OCI-LY7 (cell line): Measurements from ENCODE around the gene ATP6V0C. TPM values are rescaled to one million over a fixed set of nuclear protein-coding genes. Genes with fewer than 3 reads are reported as not detected.
A peak's percentile ranks its signal among the peaks of the same experiment; 100 is the strongest.
"Not testable (repeated sequence)": the region's sequence is repeated elsewhere in the genome, so short reads cannot be mapped to it uniquely, and the experiment has no call there.

Experiments
- BruUV-seq: library from RNA; stranded (reverse); fragments of 400-500 nt; replicated peaks from 2 replicates; lab custom pipeline; 2021; lab: Mats Ljungman, UMichigan
- CTCF ChIA-PET: fragments of 300-600 bp; sonication (Branson Sonifier 250); formaldehyde crosslinking; loops from one replicate; lab custom pipeline; 2022; ENCODE audit warnings: antibody characterized with exemption; ENCODE audit not compliant: unreplicated experiment; lab: Charles Lee
- POLR2A ChIA-PET: fragments of 300-600 bp; sonication (Branson Sonifier 250); formaldehyde crosslinking; loops from one replicate; lab custom pipeline; 2022; ENCODE audit warnings: antibody characterized with exemption; lab: Charles Lee
- DNase-seq: peaks from one replicate; pipeline ENCODE4 v3.0.0-alpha.2; 2015; ENCODE audit warnings: low spot score
- H2AFZ ChIP-seq: fragments of 200-600 bp; sonication (generic), shearing (Covaris generic); 2 replicates; pipeline ENCODE4 v1.6.1; 2014; ENCODE audit warnings: mild to moderate bottlenecking, antibody characterized with exemption, low read length, moderate library complexity
- H3K27ac ChIP-seq: fragments of 200-600 bp; sonication (generic); 2 replicates; pipeline ENCODE4 v1.5.1; 2014; ENCODE audit warnings: mixed run types, low read depth, mild to moderate bottlenecking, moderate library complexity, low read length, inconsistent platforms; ENCODE audit not compliant: poor library complexity, severe bottlenecking
- H3K36me3 ChIP-seq: fragments of 200-600 bp; sonication (generic); 2 replicates; pipeline ENCODE4 v1.6.1; 2014; ENCODE audit warnings: mild to moderate bottlenecking, antibody characterized with exemption, low read length, moderate library complexity, mixed read lengths; ENCODE audit not compliant: insufficient read depth
- H3K4me1 ChIP-seq: fragments of 200-600 bp; sonication (generic); 2 replicates; pipeline ENCODE4 v1.5.1; 2014; ENCODE audit warnings: mild to moderate bottlenecking, low read length; ENCODE audit not compliant: insufficient read depth, poor library complexity, severe bottlenecking
- H3K4me2 ChIP-seq: fragments of 200-600 bp; sonication (generic); 2 replicates; pipeline ENCODE4 v1.6.1; 2014; ENCODE audit warnings: mild to moderate bottlenecking, low read length
- H3K4me3 ChIP-seq: fragments of 200-600 bp; sonication (generic); 2 replicates; pipeline ENCODE4 v1.5.1; 2014; ENCODE audit warnings: mild to moderate bottlenecking, low read depth, low read length; ENCODE audit not compliant: poor library complexity, severe bottlenecking
- H3K79me2 ChIP-seq: fragments of 200-600 bp; sonication (generic); 2 replicates; pipeline ENCODE4 v1.6.1; 2016; ENCODE audit warnings: low read depth, mild to moderate bottlenecking, low read length, moderate library complexity, mixed read lengths; ENCODE audit not compliant: insufficient read depth
- H3K9me2 ChIP-seq: fragments of 200-600 bp; sonication (generic); 2 replicates; pipeline ENCODE4 v1.6.1; 2016; ENCODE audit warnings: mild to moderate bottlenecking, low read length, mixed read lengths; ENCODE audit not compliant: insufficient read depth
- H3K9me3 ChIP-seq: fragments of 200-600 bp; sonication (generic); 2 replicates; pipeline ENCODE4 v1.6.1; 2014; ENCODE audit warnings: mild to moderate bottlenecking, mixed run types, low read length, mixed read lengths
- H4K20me1 ChIP-seq: fragments of 200-600 bp; sonication (generic); 2 replicates; pipeline ENCODE4 v1.6.1; 2014; ENCODE audit warnings: mild to moderate bottlenecking, antibody characterized with exemption, low read length, moderate library complexity, mixed read lengths; ENCODE audit not compliant: insufficient read depth
- CTCF ChIP-seq: fragments of 200-600 bp; sonication (generic); conservative IDR thresholded peaks from 2 replicates; pipeline ENCODE4 v1.5.1; 2014; ENCODE audit warnings: mild to moderate bottlenecking, antibody characterized with exemption, low read length, moderate library complexity, mixed read lengths
- intact Hi-C: fragments of 100-400 bp; cut with micrococcal nuclease; formaldehyde crosslinking; loops from one replicate; pipeline ENCODE4 v1.10.0; 2022; ENCODE audit not compliant: unreplicated experiment
- total RNA-seq, 2 experiments: library from RNA; depleted of rRNA in 1 of 2; stranded (reverse); fragments of >200 nt in 1 of 2; shearing (Covaris generic) in 1 of 2; gene quantifications; 2 replicates each; pipeline ENCODE4 v1.2.3, GENCODE V29; 2014 to 2022

Gene ATP6V0C
- total RNA-seq, 2 experiments from 2014 or later = 16.4 to 94.3 TPM

GRCh38 chr16:2539845-2540458, 26.2 kb downstream of the ATP6V0C start:
- H4K20me1 ChIP-seq, H3K4me3 ChIP-seq, DNase-seq, H3K9me3 ChIP-seq, BruUV-seq, H3K27ac ChIP-seq, POLR2A ChIA-PET, CTCF ChIA-PET, H3K9me2 ChIP-seq, H2AFZ ChIP-seq: not testable (repeated sequence)
- peak; percentile 61 for TF ChIP-seq CTCF
- H3K79me2 ChIP-seq = peaks cover 23% of the 10 kb centered on the region
- H3K4me1 ChIP-seq = peaks cover 22% of the 10 kb centered on the region
- H3K36me3 ChIP-seq = peaks cover 22% of the 10 kb centered on the region; the same call in 1 of the 2 replicates
- H3K4me2 ChIP-seq = peak overlapping the region; percentile 77; the same call in 1 of the 2 replicates
- intact Hi-C loops = loop anchor here (10.0 kb wide), 2 partner anchors 135 to 215 kb away; partner anchors contain the start of gene SRRM2

- BruUV-seq, H2AFZ ChIP-seq, intact Hi-C loops, H3K9me2 ChIP-seq, H4K20me1 ChIP-seq, POLR2A ChIA-PET, H3K9me3 ChIP-seq, H3K4me3 ChIP-seq, CTCF ChIA-PET, DNase-seq, H3K27ac ChIP-seq: not testable (repeated sequence)
- peak overlapping the region; percentile 44 for H3K4me2 ChIP-seq
- H3K4me1 ChIP-seq = peaks cover 22% of the 10 kb centered on the region
- peaks cover 30% of the 10 kb centered on the region for H3K79me2 ChIP-seq
- H3K36me3 ChIP-seq = peaks cover 29% of the 10 kb centered on the region; the same call in 1 of the 2 replicates
Observed at GRCh38 chr16:2540912-2541311, 27.2 kb downstream of the ATP6V0C start.

GRCh38 chr16:2541409-2541808, 27.7 kb downstream of the ATP6V0C start:
- POLR2A ChIA-PET, DNase-seq, H2AFZ ChIP-seq, H3K9me2 ChIP-seq, CTCF ChIA-PET, BruUV-seq, H3K4me3 ChIP-seq, H3K9me3 ChIP-seq, intact Hi-C loops, H4K20me1 ChIP-seq, H3K27ac ChIP-seq: not testable (repeated sequence)
- H3K4me1 ChIP-seq = peaks cover 22% of the 10 kb centered on the region
- peak overlapping the region; percentile 44; the same call in 1 of the 2 replicates for H3K4me2 ChIP-seq
- peaks cover 29% of the 10 kb centered on the region; the same call in 1 of the 2 replicates for H3K36me3 ChIP-seq
- peaks cover 31% of the 10 kb centered on the region for H3K79me2 ChIP-seq

GRCh38 chr16:2543771-2544170, 30.0 kb downstream of the ATP6V0C start:
- H3K4me2 ChIP-seq, H3K4me3 ChIP-seq, intact Hi-C loops, H3K27ac ChIP-seq, H3K9me2 ChIP-seq, CTCF ChIA-PET, H3K9me3 ChIP-seq, POLR2A ChIA-PET, BruUV-seq, H2AFZ ChIP-seq, DNase-seq, H4K20me1 ChIP-seq: not testable (repeated sequence)
- Histone ChIP-seq H3K4me1 (peaks cover 20% of the 10 kb centered on the region), H3K36me3 (peaks cover 29% of the 10 kb centered on the region; the same call in 1 of the 2 replicates), H3K79me2 (peaks cover 28% of the 10 kb centered on the region)

- H3K4me3 ChIP-seq, BruUV-seq, intact Hi-C loops, CTCF ChIA-PET, H3K9me2 ChIP-seq, H4K20me1 ChIP-seq, H3K9me3 ChIP-seq, DNase-seq, H3K36me3 ChIP-seq, H2AFZ ChIP-seq, H3K4me1 ChIP-seq, H3K27ac ChIP-seq, H3K79me2 ChIP-seq, POLR2A ChIA-PET, H3K4me2 ChIP-seq: not testable (repeated sequence)
Observed at GRCh38 chr16:2550283-2550878, 36.6 kb downstream of the ATP6V0C start.
